Measurements from ENCODE around the gene MACROD2. TPM values are rescaled to one million over a fixed set of nuclear protein-coding genes. Genes with fewer than 3 reads are reported as not detected.

The MACROD2 gene
- polyA plus RNA-seq, 3 donors: 12.8 to 13.4 (median 13.2) TPM

DNA sequence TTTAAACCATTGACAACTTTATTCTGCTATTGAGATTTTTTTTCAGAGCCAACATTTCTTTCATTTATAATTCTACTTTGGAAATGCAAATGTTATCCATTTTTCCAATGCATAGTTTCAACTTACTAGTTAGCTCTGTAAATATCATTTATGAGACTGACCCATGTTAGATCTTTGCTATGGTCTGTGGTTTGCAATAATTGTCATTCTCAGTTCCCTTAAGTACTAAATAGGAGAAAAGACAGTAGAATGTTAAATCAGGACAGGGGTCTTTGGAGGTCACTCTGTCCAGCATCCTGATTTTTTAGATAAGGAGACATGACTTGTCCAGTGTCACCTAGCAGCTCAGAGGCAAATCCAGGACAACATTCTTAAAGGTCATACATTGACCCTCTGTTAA, 864.3 kb downstream of the MACROD2 start:
- DNase-seq: no peak

- peak; percentile 40 for DNase-seq
These were observed 865.1 kb downstream of the MACROD2 start for GRCh38 chr20:14860410-14860814.

DNA sequence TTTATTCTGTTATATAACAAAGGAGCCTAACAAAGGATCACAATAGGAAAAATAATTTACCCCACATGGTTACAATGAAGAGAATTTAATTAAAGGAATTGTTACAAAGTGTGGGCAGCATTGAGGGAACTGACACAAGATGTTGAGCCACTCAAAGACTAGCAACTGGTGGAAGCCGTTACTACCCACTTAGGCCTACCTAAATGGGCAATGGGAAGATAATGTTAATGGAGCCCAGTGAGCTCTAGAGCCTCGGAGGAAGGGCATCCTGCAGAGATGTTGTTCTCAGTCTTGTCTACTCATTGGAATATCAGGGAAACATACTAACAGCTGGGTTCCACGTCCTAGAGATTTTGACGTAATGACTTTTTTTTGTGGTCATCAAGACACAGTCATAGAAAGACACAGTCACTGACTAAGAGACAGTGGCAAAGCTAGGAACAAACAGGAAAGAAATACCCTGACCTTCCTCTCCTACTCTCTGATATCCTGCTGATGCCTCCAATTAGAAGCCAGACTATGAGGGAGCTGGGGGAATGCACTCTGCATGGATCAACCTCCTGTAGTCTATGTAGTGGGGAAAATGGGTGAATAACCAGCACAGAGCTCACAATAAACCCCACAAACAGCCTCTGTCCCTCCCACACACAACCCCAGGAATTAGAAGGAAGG, 865.8 kb downstream of the MACROD2 start:
- DNase-seq: no peak

GRCh38 chr20:14865169-14865568, 869.9 kb downstream of the MACROD2 start:
- DNase-seq: no peak

- DNase-seq: no peak
These were observed 870.4 kb downstream of the MACROD2 start for GRCh38 chr20:14865731-14866130.

GRCh38 chr20:14866841-14867514, 871.7 kb downstream of the MACROD2 start:
- no peak for DNase-seq

GRCh38 chr20:14877301-14878028, 882.1 kb downstream of the MACROD2 start:
- DNase-seq: no peak

GRCh38 chr20:14878676-14879019, 883.3 kb downstream of the MACROD2 start:
- DNase-seq: no peak

GRCh38 chr20:14879020-14879697, 883.8 kb downstream of the MACROD2 start:
- no peak for DNase-seq

- no peak for DNase-seq
These were observed 884.5 kb downstream of the MACROD2 start for GRCh38 chr20:14879839-14880238.

- no peak for DNase-seq
These were observed 886.2 kb downstream of the MACROD2 start for GRCh38 chr20:14881518-14881917.

GRCh38 chr20:14882157-14882556, 886.8 kb downstream of the MACROD2 start:
- DNase-seq: no peak

GRCh38 chr20:14882846-14883245, 887.5 kb downstream of the MACROD2 start:
- DNase-seq: no peak

GRCh38 chr20:14883324-14883723, 888.0 kb downstream of the MACROD2 start:
- no peak for DNase-seq

DNA sequence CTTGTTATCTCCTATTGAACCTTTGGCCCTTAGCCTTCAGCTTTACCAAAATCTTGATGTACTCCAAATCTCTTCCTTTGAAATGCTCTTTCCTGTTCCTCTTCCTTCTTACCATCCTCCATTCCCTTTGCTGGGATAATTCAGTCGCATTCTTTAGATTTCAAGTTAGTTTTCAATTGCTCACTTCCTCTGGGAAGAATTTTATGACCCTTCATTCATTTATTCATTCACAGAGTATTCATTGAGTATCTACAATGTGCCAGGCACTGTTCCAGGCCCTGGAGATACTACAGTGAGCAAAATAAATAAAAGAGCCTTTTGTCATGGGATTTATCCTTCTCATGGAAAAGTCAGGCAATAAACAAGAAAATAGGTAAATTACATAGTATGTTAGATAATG, 890.3 kb downstream of the MACROD2 start:
- DNase-seq: no peak

- no peak for DNase-seq
These were observed 892.8 kb downstream of the MACROD2 start for GRCh38 chr20:14888134-14888533.

- no peak for DNase-seq
These were observed 894.4 kb downstream of the MACROD2 start for GRCh38 chr20:14889496-14890255.

DNA sequence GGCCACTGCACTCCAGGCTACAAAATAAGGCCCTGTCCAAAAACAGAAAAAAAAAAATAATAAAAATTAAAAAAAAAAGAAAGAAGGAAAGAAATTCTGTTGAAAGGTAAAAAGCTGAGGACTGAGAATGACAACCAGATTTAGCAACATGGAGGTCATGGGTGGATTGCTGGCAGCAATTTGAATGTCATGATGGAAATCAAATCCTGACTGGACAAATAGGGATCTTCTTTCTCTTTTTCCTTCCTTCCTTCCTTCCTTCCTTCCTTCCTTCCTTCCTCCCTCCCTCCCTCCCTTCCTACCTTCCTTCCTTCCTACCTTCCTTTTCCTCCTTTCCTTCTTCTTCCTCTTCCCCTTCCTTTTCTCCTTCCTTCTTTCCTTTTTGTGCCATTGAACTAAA, 895.4 kb downstream of the MACROD2 start:
- DNase-seq: no peak

- DNase-seq: no peak
These were observed 897.5 kb downstream of the MACROD2 start for GRCh38 chr20:14892782-14893181.

DNA sequence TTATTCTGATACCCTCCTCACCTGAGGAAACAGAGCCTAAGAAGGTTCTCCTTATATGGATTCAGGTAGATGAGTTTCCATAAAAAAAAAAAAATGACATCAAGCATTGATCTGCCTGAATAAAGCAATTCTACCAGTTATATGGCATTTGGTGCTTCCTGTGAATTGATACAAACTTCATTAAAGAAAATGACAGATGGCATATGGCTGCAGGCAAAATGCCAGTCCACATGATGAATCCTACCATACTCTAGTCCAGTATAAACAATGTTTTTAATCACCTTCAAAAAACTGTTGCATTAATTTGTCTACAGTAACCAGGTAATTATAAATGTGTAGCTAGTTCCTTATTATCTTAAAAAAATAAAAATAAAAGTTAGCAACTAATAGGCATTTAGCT, 901.3 kb downstream of the MACROD2 start:
- no peak for DNase-seq

- DNase-seq: no peak
These were observed 902.3 kb downstream of the MACROD2 start for GRCh38 chr20:14897608-14898007.

All from renal pelvis (tissue), 4 donors.